ENCODE measurements around the gene DUSP28. TPM values are rescaled to one million over a fixed set of nuclear protein-coding genes. Genes with fewer than 3 reads are reported as not detected.
"Not testable (repeated sequence)": the region's sequence is repeated elsewhere in the genome, so short reads cannot be mapped to it uniquely, and the experiment has no call there.

Gene DUSP28
- total RNA-seq, 1 experiment from 2014 or later = 6.4 TPM

- DNase-seq (ENCODE audit: low read depth) = peak; percentile 96
Observed at GRCh38 chr2:240560480-240561324, 545 bp downstream of the DUSP28 start.

- peak; percentile 73 for DNase-seq (ENCODE audit: low read depth)
Observed at GRCh38 chr2:240561325-240561971, 1.3 kb downstream of the DUSP28 start.

- DNase-seq (ENCODE audit: low read depth) = not testable (repeated sequence)
Observed at GRCh38 chr2:240563231-240563630, 3.1 kb downstream of the DUSP28 start.

GRCh38 chr2:240563951-240564560 lies 3.9 kb downstream of the DUSP28 start:
- DNase-seq (ENCODE audit: low read depth) = no peak

DNA sequence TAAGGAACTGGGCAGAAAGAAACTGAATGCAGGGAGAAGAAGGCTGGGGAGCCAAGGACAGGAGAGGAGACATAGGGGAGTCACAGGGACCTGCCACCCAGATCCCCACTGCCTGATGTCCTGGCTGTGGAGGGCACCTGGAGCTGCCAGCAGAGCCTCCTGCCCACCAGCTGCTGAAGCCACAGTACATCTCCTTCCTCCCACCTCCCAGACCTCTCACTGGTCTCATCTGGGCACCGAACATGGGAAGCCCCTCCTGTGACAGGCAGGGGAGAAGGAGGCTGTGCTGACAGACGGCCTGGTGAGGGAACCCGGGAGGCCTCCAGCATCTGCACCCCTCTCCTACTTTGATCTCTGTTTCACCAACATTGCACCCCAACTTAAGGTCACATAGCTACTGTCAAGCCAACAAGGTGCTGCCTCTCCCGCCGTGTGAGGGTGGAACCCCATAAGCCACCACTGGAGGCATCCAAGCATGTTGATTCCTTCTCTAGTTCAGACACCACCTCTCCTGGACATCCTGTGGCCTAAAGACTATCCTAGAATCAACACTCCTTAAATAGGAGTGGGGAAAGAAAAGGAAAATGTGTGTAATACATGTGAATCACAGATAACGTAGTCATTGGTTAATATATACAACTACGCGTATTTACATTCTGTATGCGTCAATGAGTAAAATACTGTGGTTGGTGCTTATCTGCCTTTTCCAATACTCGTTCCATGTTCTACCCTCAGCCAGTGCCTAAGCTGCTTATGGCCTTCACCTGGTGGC lies 4.6 kb downstream of the DUSP28 start:
- DNase-seq (ENCODE audit: low read depth) = no peak

DNA sequence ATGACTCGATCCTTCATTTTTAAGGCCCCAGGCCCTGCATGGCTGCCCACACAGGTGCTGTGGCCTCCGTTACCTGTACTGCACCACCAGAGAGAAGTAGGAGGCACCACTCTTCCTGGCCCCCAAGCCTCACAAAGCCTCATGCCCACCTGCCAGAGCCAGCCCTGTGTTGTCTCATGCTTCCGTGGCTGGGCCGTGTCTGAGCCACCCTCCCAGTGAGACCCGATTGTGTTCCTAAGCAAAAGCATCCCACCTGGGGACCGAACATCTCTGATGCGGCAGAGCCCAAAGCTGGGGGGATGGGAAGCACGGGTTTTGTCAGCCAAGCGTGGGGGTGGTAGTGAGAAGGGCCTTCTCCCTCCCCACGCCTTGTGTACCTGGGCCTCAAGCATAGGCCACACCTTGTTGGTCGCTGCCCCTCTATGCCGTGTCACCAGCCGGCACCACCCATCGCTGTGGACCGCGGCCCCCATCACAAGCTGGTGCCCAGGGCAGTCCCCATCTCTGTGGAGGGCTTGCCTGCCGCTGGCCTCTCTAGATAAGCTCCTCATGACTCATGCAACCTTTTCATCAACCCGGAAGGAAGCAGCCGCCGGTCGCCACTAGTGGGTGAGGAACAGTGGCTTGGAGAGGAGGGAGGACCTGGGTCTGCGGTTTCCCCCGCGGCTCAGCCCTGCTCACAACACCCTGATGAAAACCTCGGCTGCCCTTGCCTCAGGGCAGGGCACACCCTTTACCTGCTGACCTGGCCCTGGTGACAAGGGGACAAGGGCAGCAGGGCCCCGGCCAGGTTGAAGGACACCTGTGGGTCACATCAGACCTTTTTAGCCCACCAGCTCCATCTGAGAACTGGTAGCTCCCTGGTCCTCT lies 5.4 kb downstream of the DUSP28 start:
- peak; percentile 58 for DNase-seq (ENCODE audit: low read depth)

GRCh38 chr2:240566203-240567136 lies 6.3 kb downstream of the DUSP28 start:
- peak; percentile 71 for DNase-seq (ENCODE audit: low read depth)

- no peak for DNase-seq (ENCODE audit: low read depth)
Observed at GRCh38 chr2:240567137-240567871, 7.1 kb downstream of the DUSP28 start.

- no peak for DNase-seq (ENCODE audit: low read depth)
Observed at GRCh38 chr2:240567872-240568677, 7.9 kb downstream of the DUSP28 start, which contains the start of gene RNPEPL1. Gene RNPEPL1, plus strand, starts transcription at chr2:240568484. Its CDS starts 103 bp downstream, at chr2:240568587.

GRCh38 chr2:240568678-240569522 lies 8.7 kb downstream of the DUSP28 start:
- DNase-seq (ENCODE audit: low read depth) = peak; percentile 45

- DNase-seq (ENCODE audit: low read depth) = no peak
Observed at GRCh38 chr2:240569523-240569997, 9.4 kb downstream of the DUSP28 start.

- no peak for DNase-seq (ENCODE audit: low read depth)
Observed at GRCh38 chr2:240569998-240570530, 9.9 kb downstream of the DUSP28 start.

GRCh38 chr2:240570531-240571313 lies 10.6 kb downstream of the DUSP28 start:
- no peak for DNase-seq (ENCODE audit: low read depth)

DNA sequence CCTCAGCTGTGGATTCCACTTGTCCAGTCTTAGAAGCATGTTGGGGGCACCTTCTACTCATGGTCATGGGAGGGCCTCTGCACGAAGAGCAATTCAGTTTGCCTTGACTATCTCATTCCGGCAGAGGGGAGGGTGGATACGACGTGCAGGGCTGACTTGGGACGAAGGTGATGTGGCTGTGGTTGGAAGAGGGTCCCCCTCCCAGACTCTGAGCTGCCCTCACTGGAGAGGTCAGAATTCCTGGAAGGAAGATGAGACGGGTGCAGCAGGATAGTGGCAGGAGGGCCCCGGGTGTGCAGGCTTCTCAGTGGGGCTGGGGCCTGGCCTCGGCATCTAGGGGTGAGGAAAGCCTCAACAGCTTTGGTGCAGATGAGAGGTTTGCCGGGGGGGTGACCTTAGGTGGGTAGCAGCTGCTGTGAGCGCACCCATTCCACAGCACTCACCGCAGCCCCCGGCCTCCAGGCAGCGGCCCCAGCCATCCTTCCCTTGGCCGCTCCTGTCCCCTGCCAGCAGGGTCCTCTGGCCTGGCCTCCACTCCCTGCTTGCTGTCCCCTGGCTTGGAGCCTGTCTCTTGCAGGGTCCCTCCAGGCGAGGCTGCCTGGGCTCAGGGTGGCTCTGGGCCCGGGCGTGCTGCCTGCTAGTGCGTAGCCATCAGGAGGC lies 11.3 kb downstream of the DUSP28 start:
- no peak for DNase-seq (ENCODE audit: low read depth)

Data from LHCN-M2 (cell line).